Neural progenitor cell (in vitro differentiated cells): ENCODE results near the gene PGAM5.

Experiments used
- EZH2 ChIP-seq: fragments of 200-600 bp; sonication (generic); IDR thresholded peaks from 2 replicates; pipeline ENCODE4 v1.6.1; 2017; ENCODE audit warnings: antibody characterized with exemption, mild to moderate bottlenecking, moderate library complexity
- TF ChIP-seq, protein P1 (sequence below): fragments of 200-600 bp; sonication (generic); IDR thresholded peaks from 2 replicates; pipeline ENCODE4 v1.5.1; 2017; ENCODE audit warnings: antibody characterized with exemption, mild to moderate bottlenecking

GRCh38 chr12:132766380-132767085 is 55.9 kb downstream of the PGAM5 start:
- TF ChIP-seq, protein P1, sequence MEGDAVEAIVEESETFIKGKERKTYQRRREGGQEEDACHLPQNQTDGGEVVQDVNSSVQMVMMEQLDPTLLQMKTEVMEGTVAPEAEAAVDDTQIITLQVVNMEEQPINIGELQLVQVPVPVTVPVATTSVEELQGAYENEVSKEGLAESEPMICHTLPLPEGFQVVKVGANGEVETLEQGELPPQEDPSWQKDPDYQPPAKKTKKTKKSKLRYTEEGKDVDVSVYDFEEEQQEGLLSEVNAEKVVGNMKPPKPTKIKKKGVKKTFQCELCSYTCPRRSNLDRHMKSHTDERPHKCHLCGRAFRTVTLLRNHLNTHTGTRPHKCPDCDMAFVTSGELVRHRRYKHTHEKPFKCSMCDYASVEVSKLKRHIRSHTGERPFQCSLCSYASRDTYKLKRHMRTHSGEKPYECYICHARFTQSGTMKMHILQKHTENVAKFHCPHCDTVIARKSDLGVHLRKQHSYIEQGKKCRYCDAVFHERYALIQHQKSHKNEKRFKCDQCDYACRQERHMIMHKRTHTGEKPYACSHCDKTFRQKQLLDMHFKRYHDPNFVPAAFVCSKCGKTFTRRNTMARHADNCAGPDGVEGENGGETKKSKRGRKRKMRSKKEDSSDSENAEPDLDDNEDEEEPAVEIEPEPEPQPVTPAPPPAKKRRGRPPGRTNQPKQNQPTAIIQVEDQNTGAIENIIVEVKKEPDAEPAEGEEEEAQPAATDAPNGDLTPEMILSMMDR: no peak
- TF ChIP-seq EZH2: no peak
